HEK293T (cell line): ENCODE measurements around the gene STK40.

Source experiments
- ARNT ChIP-seq: fragments of 450-650 bp; IDR thresholded peaks from 2 replicates; pipeline ENCODE4 v1.6.1; 2017; ENCODE audit warnings: mild to moderate bottlenecking
- ELF4 ChIP-seq: fragments of 450-650 bp; IDR thresholded peaks from 2 replicates; pipeline ENCODE4 v1.6.1; 2017; ENCODE audit warnings: antibody characterized with exemption
- FOXM1 ChIP-seq: fragments of 450-650 bp; IDR thresholded peaks from 2 replicates; pipeline ENCODE4 v1.6.1; 2017; ENCODE audit warnings: mild to moderate bottlenecking, borderline replicate concordance
- ZNF384 ChIP-seq: fragments of 450-650 bp; IDR thresholded peaks from 2 replicates; pipeline ENCODE4 v1.6.1; 2016

DNA sequence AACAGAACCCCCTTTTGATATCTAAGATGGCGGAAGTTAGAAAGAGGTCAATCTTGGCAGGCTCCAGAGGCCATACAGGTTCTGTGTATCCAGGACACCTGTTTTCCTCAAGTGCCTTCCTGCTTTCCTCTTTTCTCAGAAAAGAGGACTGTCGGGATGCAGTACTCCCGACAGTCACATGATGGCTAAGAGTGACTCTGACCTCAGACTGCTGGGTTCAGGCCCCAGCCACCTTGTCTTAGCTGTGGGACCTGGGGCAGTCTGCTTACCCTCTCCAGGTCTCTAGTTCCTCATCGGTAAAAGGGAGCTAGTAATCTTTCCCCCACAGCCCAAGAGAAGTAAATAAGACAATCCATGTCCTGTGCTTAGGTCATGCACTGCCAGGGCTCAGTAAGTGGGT is 29.9 kb downstream of the STK40 start:
- TF ChIP-seq ARNT (no peak), ZNF384 (no peak), ELF4 (no peak), FOXM1 (no peak)
